Measurements from ENCODE around the gene ASB10.

GRCh38 chr7:151167197-151167961 is 19.7 kb downstream of the ASB10 start, which contains the start of gene GBX1:
- TF ChIP-seq CTCF (IDR thresholded peaks at IDR 0.05; ENCODE audit: low read depth, low read length) (no peak), EZH2phosphoT487 (IDR thresholded peaks at IDR 0.05; ENCODE audit: low read depth) (no peak)

Data from OCI-LY3 (cell line).